T-cell (primary cell): ENCODE measurements around the gene ABCA13. TPM values are rescaled to one million over a fixed set of nuclear protein-coding genes. Genes with fewer than 3 reads are reported as not detected.

Experiments used
- ATAC-seq, 4 experiments: fragments of 200-7000 bp in 3 of 4; fragments of 150-1000 bp in 1 of 4; cut with Tn5 transposase; replicated peaks in 1 of 4; 1 replicate in 3 of 4; 2 replicates in 1 of 4; pipeline ENCODE4 v1.10.0; 2021; ENCODE audit warnings: moderate library complexity in 3 of 4, mild to moderate bottlenecking in 2 of 4, moderate number of reproducible peaks in 1 of 4
- CTCF ChIA-PET, 2 donors: fragments of 300-600 bp; sonication (Branson Sonifier 250); formaldehyde crosslinking; loops; one replicate each; lab custom pipeline; 2022; ENCODE audit warnings: antibody characterized with exemption in 2 of 2; lab: Charles Lee
- POLR2A ChIA-PET, 2 donors: fragments of 300-600 bp; sonication (Branson Sonifier 250); formaldehyde crosslinking; loops; one replicate each; lab custom pipeline; 2022; ENCODE audit warnings: antibody characterized with exemption in 2 of 2; lab: Charles Lee
- DNase-seq, 35 experiments: peaks; one replicate each; pipeline versions ENCODE4 v3.0.0 to v3.0.0-alpha.2; 2013 to 2023
- H3K27ac ChIP-seq: one replicate; pipeline ENCODE4 v1.5.1; 2013; ENCODE audit warnings: low read length
- H3K27me3 ChIP-seq, 2 experiments: replicated peaks in 1 of 2; 1 replicate in 1 of 2; 2 replicates in 1 of 2; pipeline versions ENCODE4 v1.6.1 to v1.7.0; 2013; ENCODE audit warnings: low read length in 1 of 2, mixed read lengths in 1 of 2; ENCODE audit not compliant: control insufficient read depth in 2 of 2, insufficient read depth in 2 of 2; ENCODE audit errors: extremely low read depth in 1 of 2
- H3K36me3 ChIP-seq, 2 donors: 1 replicate in 1 of 2; 2 replicates in 1 of 2; pipeline versions ENCODE4 v1.6.1 to v1.7.0; 2013; ENCODE audit warnings: low read length in 1 of 2; ENCODE audit not compliant: control insufficient read depth in 2 of 2, insufficient read depth in 1 of 2; ENCODE audit errors: extremely low read depth in 1 of 2
- H3K4me1 ChIP-seq, 2 experiments: 1 replicate in 1 of 2; 2 replicates in 1 of 2; pipeline versions ENCODE4 v1.6.1 to v1.7.0; 2013; ENCODE audit warnings: low read length in 2 of 2, mixed read lengths in 1 of 2; ENCODE audit not compliant: insufficient read depth in 2 of 2, control insufficient read depth in 1 of 2; ENCODE audit errors: extremely low read depth in 1 of 2
- H3K4me3 ChIP-seq, 2 donors: 1 replicate in 1 of 2; 2 replicates in 1 of 2; pipeline versions ENCODE4 v1.5.1 to v1.7.0; 2013; ENCODE audit warnings: mild to moderate bottlenecking in 2 of 2, low read length in 1 of 2, moderate library complexity in 1 of 2; ENCODE audit not compliant: control insufficient read depth in 1 of 2; ENCODE audit errors: extremely low read depth in 1 of 2
- H3K9me3 ChIP-seq: 2 replicates; pipeline ENCODE4 v1.7.0; 2013
- H3K27ac Mint-ChIP-seq, 2 donors: one replicate each; pipeline ENCODE4 v1.8.0; 2020 to 2021; ENCODE audit warnings: mild to moderate bottlenecking in 2 of 2, mixed read lengths in 2 of 2
- H3K27me3 Mint-ChIP-seq, 2 donors: one replicate each; pipeline ENCODE4 v1.8.0; 2021 to 2022; ENCODE audit warnings: mixed read lengths in 2 of 2
- H3K36me3 Mint-ChIP-seq: one replicate; pipeline ENCODE4 v1.8.0; 2021; ENCODE audit warnings: mixed read lengths
- H3K4me1 Mint-ChIP-seq, 3 donors: one replicate each; pipeline ENCODE4 v1.8.0; 2020 to 2022; ENCODE audit warnings: mixed read lengths in 3 of 3, mild to moderate bottlenecking in 1 of 3
- H3K4me3 Mint-ChIP-seq, 3 donors: one replicate each; pipeline ENCODE4 v1.8.0; 2020 to 2022; ENCODE audit warnings: mild to moderate bottlenecking in 3 of 3, mixed read lengths in 3 of 3, moderate library complexity in 3 of 3
- H3K9me3 Mint-ChIP-seq, 3 donors: one replicate each; pipeline ENCODE4 v1.8.0; 2020 to 2022; ENCODE audit warnings: mixed read lengths in 3 of 3
- WGBS: methylation state at CpG from one replicate; pipeline ENCODE4 v1.1.5; 2013; ENCODE audit warnings: missing lambda C conversion rate; ENCODE audit not compliant: insufficient coverage; 5-methylcytosine and 5-hydroxymethylcytosine counted together
- total RNA-seq, 35 experiments: library from RNA in 6 of 35; stranded (reverse) in 6 of 35; fragments of 120-200 nt in 1 of 35; gene quantifications; one replicate each; pipeline versions ENCODE4 v1.2.1 to v1.2.4 and lab custom pipeline; 2013 to 2026

The ABCA13 gene
- total RNA-seq, 5 donors from 2014 or later (not counting 1 experiment from before 2014, with no cell fraction given): 0.22 TPM; not detected in 4

GRCh38 chr7:48497521-48497920, 326.3 kb downstream of the ABCA13 start:
- Mint-ChIP-seq H3K27me3 (no peaks in the 10 kb centered on the region), H3K27ac (no peak overlapping the region), H3K9me3 (peaks cover 0 to 7% (median 0%) of the 10 kb centered on the region in 3 donors), H3K4me3 (no peak overlapping the region), H3K36me3 (no peaks in the 10 kb centered on the region), H3K4me1 (no peaks in the 10 kb centered on the region)
- POLR2A ChIA-PET: no interaction called here
- no peaks in the 10 kb centered on the region for H3K27me3 ChIP-seq
- ATAC-seq: no peak
- no peaks in the 10 kb centered on the region for H3K4me1 ChIP-seq
- 48% methylated on average over 2 of the region's 3 CpGs for WGBS
- no peak overlapping the region for H3K27ac ChIP-seq
- DNase-seq: no peak
- H3K9me3 ChIP-seq: no peaks in the 10 kb centered on the region
- H3K4me3 ChIP-seq: no peak overlapping the region
- no peaks in the 10 kb centered on the region for H3K36me3 ChIP-seq
- CTCF ChIA-PET: no interaction called here

GRCh38 chr7:48502021-48502420, 330.8 kb downstream of the ABCA13 start:
- WGBS: 67% methylated on average over 2 of the region's 4 CpGs
- H3K4me3 ChIP-seq: no peak overlapping the region
- no peaks in the 10 kb centered on the region for H3K27me3 Mint-ChIP-seq
- no peak overlapping the region for H3K27ac Mint-ChIP-seq
- H3K27me3 ChIP-seq: no peaks in the 10 kb centered on the region
- H3K4me1 Mint-ChIP-seq: no peaks in the 10 kb centered on the region
- DNase-seq (no peak), ATAC-seq (no peak)
- no peaks in the 10 kb centered on the region for H3K9me3 ChIP-seq
- CTCF ChIA-PET: no interaction called here
- H3K36me3 Mint-ChIP-seq: no peaks in the 10 kb centered on the region
- no peaks in the 10 kb centered on the region for H3K36me3 ChIP-seq
- no peak overlapping the region for H3K27ac ChIP-seq
- H3K4me1 ChIP-seq: no peaks in the 10 kb centered on the region
- POLR2A ChIA-PET: interaction anchor here in 1 of 2 donors (0.6 kb wide), 1 partner anchor 248 kb away, joined by 3 read pairs; no protein-coding TSS in a partner anchor
- peaks cover 0 to 4% (median 0%) of the 10 kb centered on the region in 3 donors for H3K9me3 Mint-ChIP-seq
- H3K4me3 Mint-ChIP-seq: no peak overlapping the region

GRCh38 chr7:48505051-48505450, 333.8 kb downstream of the ABCA13 start:
- no peaks in the 10 kb centered on the region for H3K36me3 Mint-ChIP-seq
- H3K27ac ChIP-seq: no peak overlapping the region

GRCh38 chr7:48505466-48505865, 334.2 kb downstream of the ABCA13 start:
- CTCF ChIA-PET: no interaction called here
- H3K4me3 ChIP-seq: no peak overlapping the region
- Mint-ChIP-seq H3K27ac (no peak overlapping the region), H3K4me3 (no peak overlapping the region), H3K27me3 (no peaks in the 10 kb centered on the region), H3K9me3 (no peaks in the 10 kb centered on the region), H3K36me3 (no peaks in the 10 kb centered on the region), H3K4me1 (no peaks in the 10 kb centered on the region)
- no peaks in the 10 kb centered on the region for H3K4me1 ChIP-seq
- ATAC-seq (no peak), DNase-seq (no peak)
- POLR2A ChIA-PET: no interaction called here
- WGBS: no CpG with 5 or more reads among the region's 4 CpGs
- no peaks in the 10 kb centered on the region for H3K36me3 ChIP-seq
- no peaks in the 10 kb centered on the region for H3K27me3 ChIP-seq
- no peaks in the 10 kb centered on the region for H3K9me3 ChIP-seq
- H3K27ac ChIP-seq: no peak overlapping the region

More at GRCh38 chr7:48505051-48505450, 333.8 kb downstream of the ABCA13 start:
- Histone ChIP-seq H3K9me3 (no peaks in the 10 kb centered on the region), H3K4me1 (no peaks in the 10 kb centered on the region), H3K4me3 (no peak overlapping the region), H3K36me3 (no peaks in the 10 kb centered on the region), H3K27me3 (no peaks in the 10 kb centered on the region)
- H3K27me3 Mint-ChIP-seq: no peaks in the 10 kb centered on the region
- no peaks in the 10 kb centered on the region for H3K4me1 Mint-ChIP-seq
- ATAC-seq: no peak
- CTCF ChIA-PET: no interaction called here
- H3K9me3 Mint-ChIP-seq: no peaks in the 10 kb centered on the region
- POLR2A ChIA-PET: no interaction called here
- no peak overlapping the region for H3K27ac Mint-ChIP-seq
- WGBS: 83% methylated on average over 4 of the region's 6 CpGs
- DNase-seq: no peak
- no peak overlapping the region for H3K4me3 Mint-ChIP-seq

GRCh38 chr7:48506569-48506968, 335.3 kb downstream of the ABCA13 start:
- ChIA-PET CTCF (no interaction called here), POLR2A (no interaction called here)
- Histone ChIP-seq H3K27ac (no peak overlapping the region), H3K27me3 (no peaks in the 10 kb centered on the region), H3K36me3 (no peaks in the 10 kb centered on the region), H3K4me1 (no peaks in the 10 kb centered on the region), H3K4me3 (no peak overlapping the region), H3K9me3 (no peaks in the 10 kb centered on the region)
- Mint-ChIP-seq H3K27me3 (no peaks in the 10 kb centered on the region), H3K27ac (no peak overlapping the region), H3K4me1 (peaks cover 0 to 2% (median 0%) of the 10 kb centered on the region in 3 donors), H3K4me3 (no peak overlapping the region), H3K9me3 (no peaks in the 10 kb centered on the region), H3K36me3 (no peaks in the 10 kb centered on the region)
- ATAC-seq (no peak), DNase-seq (no peak)
- no CpG with 5 or more reads among the region's 4 CpGs for WGBS

GRCh38 chr7:48511080-48511479, 339.8 kb downstream of the ABCA13 start:
- H3K27ac ChIP-seq: no peak overlapping the region
- Mint-ChIP-seq H3K4me1 (peaks cover 0 to 2% (median 0%) of the 10 kb centered on the region in 3 donors), H3K4me3 (peak overlapping the region in 1 of 3 donors; percentile 44), H3K9me3 (no peaks in the 10 kb centered on the region), H3K27me3 (peaks cover 0 to 4% of the 10 kb centered on the region in 2 donors), H3K36me3 (no peaks in the 10 kb centered on the region), H3K27ac (peak overlapping the region in 1 of 2 donors; percentile 13)
- H3K4me1 ChIP-seq: no peaks in the 10 kb centered on the region
- POLR2A ChIA-PET: no interaction called here
- no peak overlapping the region for H3K4me3 ChIP-seq
- no peaks in the 10 kb centered on the region for H3K36me3 ChIP-seq
- 66% methylated on average over 10 of the region's 12 CpGs for WGBS
- CTCF ChIA-PET: no interaction called here
- H3K27me3 ChIP-seq: no peaks in the 10 kb centered on the region
- no peak for DNase-seq
- H3K9me3 ChIP-seq: no peaks in the 10 kb centered on the region
- no peak for ATAC-seq

GRCh38 chr7:48512892-48513291, 341.6 kb downstream of the ABCA13 start:
- no peaks in the 10 kb centered on the region for H3K4me1 ChIP-seq
- POLR2A ChIA-PET: no interaction called here
- WGBS: 74% methylated on average over 6 of the region's 6 CpGs
- H3K27ac Mint-ChIP-seq: no peak overlapping the region
- no peak overlapping the region for H3K4me3 Mint-ChIP-seq
- no peak for DNase-seq
- H3K9me3 Mint-ChIP-seq: peaks cover 0 to 5% (median 0%) of the 10 kb centered on the region in 3 donors
- no peak for ATAC-seq
- H3K4me3 ChIP-seq: no peak overlapping the region
- H3K4me1 Mint-ChIP-seq: peaks cover 0 to 2% (median 0%) of the 10 kb centered on the region in 3 donors
- peaks cover 0 to 4% of the 10 kb centered on the region in 2 donors for H3K27me3 Mint-ChIP-seq
- H3K27me3 ChIP-seq: no peaks in the 10 kb centered on the region
- no peak overlapping the region for H3K27ac ChIP-seq
- H3K9me3 ChIP-seq: no peaks in the 10 kb centered on the region
- CTCF ChIA-PET: no interaction called here
- no peaks in the 10 kb centered on the region for H3K36me3 ChIP-seq
- H3K36me3 Mint-ChIP-seq: no peaks in the 10 kb centered on the region
